A549 (cell line): ENCODE measurements around the gene RBMS3. TPM values are rescaled to one million over a fixed set of nuclear protein-coding genes. Genes with fewer than 3 reads are reported as not detected.

Experiments
- ATAC-seq, 2 experiments: fragments of 200-7000 bp in 1 of 2; fragments of >200 bp in 1 of 2; cut with Nextera tagmentation in 1 of 2; cut with Tn5 transposase in 1 of 2; 3 replicates each; pipeline versions ENCODE4 v1.8.0 to v1.9.1; 2018 to 2020; ENCODE audit warnings: mild to moderate bottlenecking in 1 of 2, moderate library complexity in 1 of 2
- CTCF ChIA-PET: fragments of 300-600 bp; sonication (Branson Sonifier 250); formaldehyde crosslinking; extraction: SDS; loops from one replicate; lab custom pipeline; 2021; ENCODE audit warnings: antibody characterized with exemption, inconsistent platforms; lab: Yijun Ruan, JAX
- POLR2A ChIA-PET: fragments of 350-600 bp; formaldehyde crosslinking; extraction: SDS; loops from one replicate; lab custom pipeline; 2021; ENCODE audit warnings: antibody characterized with exemption, inconsistent platforms; lab: Yijun Ruan, JAX
- DNase-seq, 2 experiments: peaks; one replicate each; pipeline versions ENCODE4 v3.0.0 to v3.0.0-alpha.2; 2011 to 2016; ENCODE audit warnings: low read depth in 1 of 2, low spot score in 1 of 2
- FAIRE-seq: peaks from 2 replicates; lab custom pipeline; 2011; peaks lifted over from hg19 to GRCh38; lab: Jason Lieb, UNC
- H3K27ac ChIP-seq, 2 experiments: fragments of >200 bp; sonication (Bioruptor Twin); formaldehyde crosslinking; 3 replicates each; pipeline ENCODE4 v1.5.1; 2016 to 2017
- H3K4me1 ChIP-seq: fragments of >200 bp; sonication (Bioruptor Twin); formaldehyde crosslinking; 3 replicates; pipeline ENCODE4 v1.6.1; 2016
- H3K4me2 ChIP-seq: fragments of >200 bp; sonication (Bioruptor Twin); formaldehyde crosslinking; 3 replicates; pipeline ENCODE4 v1.6.1; 2016
- H3K4me3 ChIP-seq: fragments of >200 bp; sonication (Bioruptor Twin); formaldehyde crosslinking; 3 replicates; pipeline ENCODE4 v1.5.1; 2016
- H3K9me3 ChIP-seq: fragments of >200 bp; sonication (Bioruptor Twin); formaldehyde crosslinking; 3 replicates; pipeline ENCODE4 v1.6.1; 2016
- BHLHE40 ChIP-seq: IDR thresholded peaks from 2 replicates; pipeline ENCODE4 v1.6.1; 2012; ENCODE audit warnings: low read depth, low read length, inconsistent platforms
- CEBPB ChIP-seq, 2 experiments: fragments of >200 bp in 1 of 2; sonication (Bioruptor Twin) in 1 of 2; formaldehyde crosslinking in 1 of 2; IDR thresholded peaks; 2 replicates each; pipeline ENCODE4 v1.6.1; 2012 to 2016
- CHD4 ChIP-seq: fragments of 200-600 bp; sonication (generic); IDR thresholded peaks from 2 replicates; pipeline ENCODE4 v1.6.1; 2016; ENCODE audit warnings: antibody characterized with exemption, mild to moderate bottlenecking, borderline replicate concordance
- CTCF ChIP-seq: fragments of >200 bp; sonication (Bioruptor Twin); formaldehyde crosslinking; IDR thresholded peaks from 3 replicates; pipeline ENCODE4 v1.5.1; 2016
- E2F6 ChIP-seq: IDR thresholded peaks from 2 replicates; pipeline ENCODE4 v1.6.1; 2012; ENCODE audit warnings: low read depth, borderline replicate concordance
- EP300 ChIP-seq, 2 experiments: fragments of >200 bp; sonication (Bioruptor Twin); formaldehyde crosslinking; IDR thresholded peaks; 2 replicates in 1 of 2; 3 replicates in 1 of 2; pipeline ENCODE4 v1.6.1; 2016 to 2017
- ESRRA ChIP-seq: fragments of 150-350 bp; IDR thresholded peaks from 2 replicates; pipeline ENCODE4 v1.6.1; 2014; ENCODE audit warnings: mild to moderate bottlenecking, low read length, borderline replicate concordance
- FOXS1 ChIP-seq: fragments of 250-450 bp; sonication (Bioruptor Pico); IDR thresholded peaks from 2 replicates; pipeline ENCODE4 v1.5.0; 2020; ENCODE audit warnings: mild to moderate bottlenecking, moderate library complexity
- HEYL ChIP-seq: fragments of 250-450 bp; sonication (Bioruptor Pico); IDR thresholded peaks from 2 replicates; pipeline ENCODE4 v1.8.0; 2021; ENCODE audit warnings: mild to moderate bottlenecking, moderate library complexity
- HMGXB4 ChIP-seq: fragments of 250-450 bp; sonication (Bioruptor Pico); IDR thresholded peaks from 2 replicates; pipeline ENCODE4 v1.5.0; 2021; ENCODE audit warnings: mild to moderate bottlenecking, moderate library complexity, borderline replicate concordance
- HOXA7 ChIP-seq: fragments of 250-450 bp; sonication (Bioruptor Pico); IDR thresholded peaks from 2 replicates; pipeline ENCODE4 v1.5.0; 2020; ENCODE audit warnings: mild to moderate bottlenecking, moderate library complexity
- HOXB13 ChIP-seq: fragments of 250-450 bp; sonication (Bioruptor Pico); IDR thresholded peaks from 2 replicates; pipeline ENCODE4 v1.5.0; 2020; ENCODE audit warnings: low read depth, mild to moderate bottlenecking, moderate library complexity
- HOXB5 ChIP-seq: fragments of 250-450 bp; sonication (Bioruptor Pico); IDR thresholded peaks from 2 replicates; pipeline ENCODE4 v1.5.0; 2020; ENCODE audit warnings: mild to moderate bottlenecking, moderate library complexity
- MAFK ChIP-seq: fragments of 450-650 bp; IDR thresholded peaks from 2 replicates; pipeline ENCODE4 v1.6.1; 2014; ENCODE audit not compliant: partially characterized antibody
- PHF8 ChIP-seq: fragments of 200-600 bp; sonication (generic); IDR thresholded peaks from 2 replicates; pipeline ENCODE4 v1.6.1; 2016; ENCODE audit warnings: low read depth, mild to moderate bottlenecking, antibody characterized with exemption, moderate library complexity, borderline replicate concordance
- POLR2AphosphoS2 ChIP-seq: conservative IDR thresholded peaks from 2 replicates; pipeline ENCODE4 v1.6.1; 2012; ENCODE audit warnings: low read length, improper control_type of control experiment, inconsistent platforms
- RARB ChIP-seq: fragments of 250-450 bp; sonication (Bioruptor Pico); IDR thresholded peaks from 2 replicates; pipeline ENCODE4 v1.8.0; 2021; ENCODE audit warnings: mild to moderate bottlenecking, moderate library complexity
- RCOR1 ChIP-seq: fragments of 150-350 bp; IDR thresholded peaks from 2 replicates; pipeline ENCODE4 v1.6.1; 2014; ENCODE audit warnings: antibody characterized with exemption, low read length, low read depth
- REST ChIP-seq: fragments of 200-600 bp; sonication (generic); IDR thresholded peaks from 2 replicates; pipeline ENCODE4 v1.6.1; 2016; ENCODE audit warnings: antibody characterized with exemption, mild to moderate bottlenecking, moderate library complexity
- RFX5 ChIP-seq: fragments of 450-650 bp; IDR thresholded peaks from 2 replicates; pipeline ENCODE4 v1.7.1; 2014; ENCODE audit warnings: antibody characterized with exemption, mild to moderate bottlenecking, moderate library complexity
- SMC3 ChIP-seq: fragments of >200 bp; sonication (Bioruptor Twin); formaldehyde crosslinking; IDR thresholded peaks from 3 replicates; pipeline ENCODE4 v1.6.1; 2018; ENCODE audit warnings: inconsistent platforms
- ZFP36 ChIP-seq: fragments of 450-650 bp; IDR thresholded peaks from 2 replicates; pipeline ENCODE4 v1.6.1; 2014; ENCODE audit warnings: borderline replicate concordance; ENCODE audit not compliant: partially characterized antibody
- ZNF302 ChIP-seq: fragments of 250-450 bp; sonication (Bioruptor Pico); IDR thresholded peaks from 2 replicates; pipeline ENCODE4 v1.9.0; 2021; ENCODE audit warnings: inconsistent platforms, mild to moderate bottlenecking, moderate library complexity
- whole genome bisulfite sequencing: methylation state at CpG from one replicate; pipeline ENCODE4 v1.1.6; 2017; ENCODE audit errors: missing lambda C conversion rate; 5-methylcytosine and 5-hydroxymethylcytosine counted together
- polyA plus RNA-seq, 4 experiments: library from polyadenylated mRNA; depleted of rRNA in 3 of 4; stranded (reverse); fragments of >200 nt; fragmentation: RNase III in 1 of 4; extraction: RNeasy Plus Mini Kit Qiagen cat#74134 plus additional on column Dnase treatment in 1 of 4; gene quantifications; 2 replicates in 3 of 4; 3 replicates in 1 of 4; pipeline ENCODE4 v1.2.3, GENCODE V29; 2011 to 2017

The RBMS3 gene
- polyA plus RNA-seq, 2 of the 4 experiments (the other 2 are of a cell fraction), result 0.92 to 4.1 TPM

GRCh38 chr3:29534006-29534405 lies 253.1 kb downstream of the RBMS3 start:
- CTCF ChIA-PET, result no interaction called here
- WGBS, result 90% methylated on average over 3 of the region's 3 CpGs
- DNase-seq, result no peak
- H3K27ac ChIP-seq, result no peak overlapping the region
- no peak for FAIRE-seq
- no peak for TF ChIP-seq BHLHE40
- no peak for TF ChIP-seq HMGXB4 (CRISPR knock-in tag)
- no peak for TF ChIP-seq RARB (CRISPR knock-in tag)
- TF ChIP-seq HOXB5, result no peak
- TF ChIP-seq MAFK, result no peak
- TF ChIP-seq CEBPB (IDR thresholded peaks at IDR 0.05), result no peak
- no peak for TF ChIP-seq POLR2AphosphoS2
- TF ChIP-seq RCOR1, result no peak
- no peak for TF ChIP-seq HOXB13 (CRISPR knock-in tag)
- no peak for TF ChIP-seq FOXS1 (CRISPR knock-in tag)
- TF ChIP-seq SMC3, result no peak
- no peak for TF ChIP-seq PHF8
- TF ChIP-seq CTCF, result no peak
- TF ChIP-seq REST, result no peak
- no peak for TF ChIP-seq EP300 (IDR thresholded peaks at IDR 0.05)
- ATAC-seq, result no peak
- POLR2A ChIA-PET, result no interaction called here
- no peaks in the 10 kb centered on the region for H3K9me3 ChIP-seq
- no peaks in the 10 kb centered on the region for H3K4me1 ChIP-seq
- no peak overlapping the region for H3K4me3 ChIP-seq
- H3K4me2 ChIP-seq, result no peak overlapping the region

- Histone ChIP-seq H3K27ac (no peak overlapping the region), H3K4me3 (no peak overlapping the region), H3K4me1 (no peaks in the 10 kb centered on the region), H3K4me2 (no peak overlapping the region), H3K9me3 (no peaks in the 10 kb centered on the region)
- ATAC-seq (no peak), FAIRE-seq (no peak), DNase-seq (no peak)
- no peak for TF ChIP-seq ESRRA
- TF ChIP-seq ZFP36, result no peak
- TF ChIP-seq E2F6, result no peak
- no peak for TF ChIP-seq HEYL (CRISPR knock-in tag)
- TF ChIP-seq RFX5, result no peak
- no peak for TF ChIP-seq HOXA7 (CRISPR knock-in tag)
- no peak for TF ChIP-seq CHD4
- no peak for TF ChIP-seq ZNF302 (CRISPR knock-in tag)
- ChIA-PET CTCF (no interaction called here), POLR2A (no interaction called here)
- WGBS, result 88% methylated on average over 4 of the region's 4 CpGs
These were observed 255.3 kb downstream of the RBMS3 start for GRCh38 chr3:29536016-29536758.
